IMR-90 (cell line): Measurements from ENCODE around the gene ASIC2. TPM values are rescaled to one million over a fixed set of nuclear protein-coding genes. Genes with fewer than 3 reads are reported as not detected.

ENCODE experiments used
- ATAC-seq: fragments of 200-7000 bp; cut with Tn5 transposase; 2 replicates; pipeline ENCODE4 v1.9.1; 2020; ENCODE audit warnings: low read depth, mild to moderate bottlenecking, moderate library complexity
- BruUV-seq: library from RNA; stranded (reverse); fragments of 400-500 nt; replicated peaks from 2 replicates; lab custom pipeline; 2021; lab: Mats Ljungman, UMichigan
- CTCF ChIA-PET: fragments of 300-600 bp; formaldehyde crosslinking; extraction: SDS; loops from one replicate; lab custom pipeline; 2021; ENCODE audit warnings: antibody characterized with exemption; lab: Yijun Ruan, JAX
- POLR2A ChIA-PET: fragments of 300-600 bp; sonication (Branson Sonifier 250); formaldehyde crosslinking; loops from one replicate; lab custom pipeline; 2022; ENCODE audit warnings: antibody characterized with exemption; ENCODE audit not compliant: unreplicated experiment; lab: Charles Lee
- DNase-seq: peaks from one replicate; pipeline ENCODE4 v3.0.0; 2013
- H2AFZ ChIP-seq: replicated peaks from 2 replicates; pipeline ENCODE3; 2013; ENCODE audit warnings: low read length, mild to moderate bottlenecking; ENCODE audit not compliant: poor library complexity
- H2AK5ac ChIP-seq: 2 replicates; pipeline ENCODE4 v1.6.1; 2013; ENCODE audit warnings: low read depth, low read length, inconsistent platforms
- H2AK9ac ChIP-seq: replicated peaks from 2 replicates; pipeline ENCODE3; 2013; ENCODE audit warnings: mild to moderate bottlenecking, low read depth, low read length, moderate library complexity; ENCODE audit not compliant: poor library complexity
- H2BK120ac ChIP-seq: 2 replicates; pipeline ENCODE4 v1.6.1; 2013; ENCODE audit warnings: low read depth, low read length, inconsistent platforms
- H2BK15ac ChIP-seq: 3 replicates; pipeline ENCODE4 v1.6.1; 2013; ENCODE audit warnings: low read depth, low read length, inconsistent platforms
- H2BK20ac ChIP-seq: 2 replicates; pipeline ENCODE4 v1.6.1; 2013; ENCODE audit warnings: low read depth, mild to moderate bottlenecking, inconsistent platforms, low read length, moderate library complexity
- H2BK5ac ChIP-seq: 2 replicates; pipeline ENCODE4 v1.6.1; 2013; ENCODE audit warnings: mild to moderate bottlenecking, low read depth, low read length, inconsistent platforms; ENCODE audit not compliant: poor library complexity, severe bottlenecking
- H3K14ac ChIP-seq: replicated peaks from 2 replicates; pipeline ENCODE4 v1.6.1; 2013; ENCODE audit warnings: low read depth, low read length, inconsistent platforms
- H3K18ac ChIP-seq: 2 replicates; pipeline ENCODE4 v1.6.1; 2013; ENCODE audit warnings: low read depth, low read length, control low read depth
- H3K23ac ChIP-seq: 2 replicates; pipeline ENCODE4 v1.6.1; 2013; ENCODE audit warnings: low read depth, low read length, inconsistent platforms
- H3K27ac ChIP-seq: 2 replicates; pipeline ENCODE4 v1.5.1; 2013; ENCODE audit warnings: mild to moderate bottlenecking, control low read depth, low read length; ENCODE audit not compliant: insufficient read depth
- H3K27me3 ChIP-seq: 2 replicates; pipeline ENCODE4 v1.6.1; 2013; ENCODE audit warnings: low read length; ENCODE audit not compliant: control insufficient read depth, insufficient read depth
- H3K36me3 ChIP-seq: 2 replicates; pipeline ENCODE4 v1.6.1; 2013; ENCODE audit warnings: low read length, mixed read lengths; ENCODE audit not compliant: control insufficient read depth, insufficient read depth
- H3K4ac ChIP-seq: 2 replicates; pipeline ENCODE4 v1.6.1; 2013; ENCODE audit warnings: low read depth, low read length, inconsistent platforms
- H3K4me1 ChIP-seq: 2 replicates; pipeline ENCODE4 v1.6.1; 2013; ENCODE audit warnings: low read length, mixed read lengths; ENCODE audit not compliant: control insufficient read depth, insufficient read depth
- H3K4me2 ChIP-seq: 2 replicates; pipeline ENCODE4 v1.6.1; 2013; ENCODE audit warnings: low read depth, mild to moderate bottlenecking, control low read depth, low read length, moderate library complexity
- H3K4me3 ChIP-seq: 2 replicates; pipeline ENCODE4 v1.5.1; 2013; ENCODE audit warnings: low read depth, mild to moderate bottlenecking, control low read depth, low read length, moderate library complexity; ENCODE audit not compliant: insufficient read depth
- H3K56ac ChIP-seq: 2 replicates; pipeline ENCODE4 v1.6.1; 2013; ENCODE audit warnings: low read length, inconsistent platforms; ENCODE audit not compliant: insufficient read depth; ENCODE audit errors: extremely low read depth
- H3K79me1 ChIP-seq, 2 experiments: 2 replicates each; pipeline ENCODE4 v1.6.1; 2013; ENCODE audit warnings: low read length in 2 of 2, inconsistent platforms in 1 of 2, low read depth in 1 of 2
- H3K9ac ChIP-seq: 2 replicates; pipeline ENCODE4 v1.6.1; 2013; ENCODE audit warnings: low read depth, low read length, control low read depth
- H3K9me1 ChIP-seq: 2 replicates; pipeline ENCODE4 v1.6.1; 2013; ENCODE audit warnings: low read length, inconsistent platforms; ENCODE audit not compliant: insufficient read depth
- H3K9me3 ChIP-seq: 2 replicates; pipeline ENCODE4 v1.6.1; 2013; ENCODE audit warnings: low read length; ENCODE audit not compliant: control insufficient read depth, insufficient read depth
- H4K20me1 ChIP-seq: 2 replicates; pipeline ENCODE4 v1.6.1; 2013; ENCODE audit warnings: low read length, inconsistent platforms; ENCODE audit not compliant: insufficient read depth
- H4K5ac ChIP-seq: 2 replicates; pipeline ENCODE4 v1.6.1; 2013; ENCODE audit warnings: mild to moderate bottlenecking, low read depth, low read length, control low read depth
- H4K8ac ChIP-seq, 2 experiments: 2 replicates each; pipeline ENCODE4 v1.6.1; 2013; ENCODE audit warnings: low read depth in 2 of 2, low read length in 2 of 2, control low read depth in 1 of 2, inconsistent platforms in 1 of 2
- H4K91ac ChIP-seq: 2 replicates; pipeline ENCODE4 v1.6.1; 2013; ENCODE audit warnings: low read depth, low read length, inconsistent platforms; ENCODE audit not compliant: insufficient read depth
- BHLHE40 ChIP-seq: fragments of 150-350 bp; IDR thresholded peaks from 2 replicates; pipeline ENCODE4 v1.6.1; 2016; ENCODE audit warnings: mild to moderate bottlenecking, low read depth, low read length
- CEBPB ChIP-seq: IDR thresholded peaks from 2 replicates; pipeline ENCODE4 v1.6.1; 2012; ENCODE audit warnings: low read depth, low read length, improper control_type of control experiment
- CHD1 ChIP-seq: IDR thresholded peaks from 2 replicates; pipeline ENCODE4 v1.6.1; 2012; ENCODE audit warnings: low read depth, low read length, improper control_type of control experiment
- CTCF ChIP-seq: conservative IDR thresholded peaks from 2 replicates; pipeline ENCODE4 v1.5.1; 2012; ENCODE audit warnings: mild to moderate bottlenecking, low read depth, low read length, improper control_type of control experiment
- ELK1 ChIP-seq: fragments of 150-350 bp; IDR thresholded peaks from 2 replicates; pipeline ENCODE4 v1.6.1; 2016; ENCODE audit warnings: low read depth, mild to moderate bottlenecking, low read length, moderate library complexity, borderline replicate concordance
- FOS ChIP-seq: fragments of 150-350 bp; IDR thresholded peaks from 2 replicates; pipeline ENCODE4 v1.6.1; 2016; ENCODE audit warnings: low read depth, low read length
- MAFK ChIP-seq: IDR thresholded peaks from 2 replicates; pipeline ENCODE4 v1.6.1; 2012; ENCODE audit warnings: low read depth, low read length, improper control_type of control experiment
- MAZ ChIP-seq: IDR thresholded peaks from 2 replicates; pipeline ENCODE4 v1.6.1; 2012; ENCODE audit warnings: low read depth, mild to moderate bottlenecking, low read length, improper control_type of control experiment, moderate library complexity, borderline replicate concordance
- MXI1 ChIP-seq: IDR thresholded peaks from 2 replicates; pipeline ENCODE4 v1.6.1; 2012; ENCODE audit warnings: low read depth, mild to moderate bottlenecking, low read length, moderate library complexity, borderline replicate concordance
- NFE2L2 ChIP-seq: fragments of 150-350 bp; IDR thresholded peaks from 2 replicates; pipeline ENCODE4 v1.6.1; 2016; ENCODE audit warnings: low read depth, mild to moderate bottlenecking, low read length
- POLR2A ChIP-seq: IDR thresholded peaks from 2 replicates; pipeline ENCODE4 v1.6.1; 2012; ENCODE audit warnings: mild to moderate bottlenecking, low read depth, low read length
- RAD21 ChIP-seq: IDR thresholded peaks from 2 replicates; pipeline ENCODE4 v1.6.1; 2012; ENCODE audit warnings: low read length, improper control_type of control experiment
- RCOR1 ChIP-seq: IDR thresholded peaks from 2 replicates; pipeline ENCODE4 v1.6.1; 2012; ENCODE audit warnings: mild to moderate bottlenecking, low read length, improper control_type of control experiment; ENCODE audit not compliant: insufficient replicate concordance
- RFX5 ChIP-seq: IDR thresholded peaks from 2 replicates; pipeline ENCODE4 v1.8.0; 2012; ENCODE audit warnings: low read depth, mild to moderate bottlenecking, low read length, moderate library complexity
- SMC3 ChIP-seq: fragments of 150-350 bp; IDR thresholded peaks from 2 replicates; pipeline ENCODE4 v1.6.1; 2016; ENCODE audit warnings: low read depth, mild to moderate bottlenecking, antibody characterized with exemption, low read length, moderate library complexity
- USF2 ChIP-seq: fragments of 150-350 bp; IDR thresholded peaks from 2 replicates; pipeline ENCODE4 v1.6.1; 2017; ENCODE audit warnings: mild to moderate bottlenecking, antibody characterized with exemption, low read length, low read depth
- WGBS, 2 experiments: methylation state at CpG; one replicate each; pipeline versions ENCODE4 v1.1.5 to v1.1.7; 2013; ENCODE audit warnings: missing lambda C conversion rate in 2 of 2; ENCODE audit not compliant: insufficient read length in 1 of 2; ENCODE audit errors: extremely low coverage in 2 of 2; 5-methylcytosine and 5-hydroxymethylcytosine counted together
- dilution Hi-C: fragments of 300-500 bp; cut with HindIII; formaldehyde crosslinking; loops from one replicate; pipeline ENCODE4 v1.14.3; 2018; ENCODE audit warnings: low sequenced_read_pairs; ENCODE audit not compliant: unreplicated experiment
- in situ Hi-C: fragments of 300-500 bp; cut with MboI; formaldehyde crosslinking; loops from 3 replicates; pipeline ENCODE4 v1.14.3; 2019; ENCODE audit warnings: low sequenced_read_pairs, inconsistent platforms, mixed read lengths
- intact Hi-C: fragments of 100-400 bp; cut with micrococcal nuclease; formaldehyde crosslinking; loops from 2 replicates; pipeline ENCODE4 v1.10.0; 2022
- polyA plus RNA-seq, 3 experiments: library from polyadenylated mRNA; depleted of rRNA; stranded (reverse); fragments of >200 nt; gene quantifications; 2 replicates each; pipeline ENCODE4 v1.2.3, GENCODE V29; 2012; ENCODE audit warnings: low replicate concordance in 1 of 3
- total RNA-seq: library from RNA; depleted of rRNA; stranded (reverse); fragments of >200 nt; gene quantifications from 2 replicates; pipeline ENCODE4 v1.2.3, GENCODE V29; 2012

The ASIC2 gene
- total and polyA plus RNA-seq, 2 of the 4 experiments (the other 2 are of a cell fraction): under 0.01 to 0.15 TPM

GRCh38 chr17:33294994-33295393 lies 1.9 kb upstream of the ASIC2 start:
- TF ChIP-seq USF2 (no peak), MXI1 (no peak), FOS (no peak), POLR2A (no peak), RAD21 (no peak), MAFK (no peak), BHLHE40 (no peak), CEBPB (no peak), RFX5 (no peak), RCOR1 (no peak), MAZ (no peak), SMC3 (no peak), ELK1 (no peak), CHD1 (no peak), NFE2L2 (no peak), CTCF (no peak)
- no CpG with 5 or more reads among the region's 1 CpG for WGBS, 2 experiments
- Histone ChIP-seq H2BK120ac (no peak overlapping the region), H3K14ac (no peak overlapping the region), H3K9me3 (peaks cover 4% of the 10 kb centered on the region; the same call in 1 of the 2 replicates), H3K27ac (no peak overlapping the region), H2AK5ac (no peak overlapping the region), H3K56ac (no peak overlapping the region), H3K23ac (no peak overlapping the region), H4K20me1 (no peaks in the 10 kb centered on the region), H3K27me3 (peaks cover 23% of the 10 kb centered on the region), H4K5ac (no peak overlapping the region), H4K91ac (no peak overlapping the region), H3K18ac (no peak overlapping the region), H3K36me3 (no peaks in the 10 kb centered on the region), H2AK9ac (no peak overlapping the region), H2BK20ac (no peak overlapping the region), H4K8ac (no peak overlapping the region), H2AFZ (no peak overlapping the region), H2BK5ac (no peak overlapping the region), H3K9me1 (no peaks in the 10 kb centered on the region; the same call in 1 of the 2 replicates), H2BK15ac (no peak overlapping the region), H3K4me1 (no peaks in the 10 kb centered on the region; the same call in 1 of the 2 replicates), H3K4ac (no peak overlapping the region), H3K79me1 (no peaks in the 10 kb centered on the region), H3K9ac (no peak overlapping the region), H3K4me2 (no peak overlapping the region), H3K4me3 (no peak overlapping the region)
- DNase-seq: no peak
- no TSS peak for BruUV-seq
- dilution Hi-C loops: no loop called here
- in situ Hi-C loops: no loop called here
- no peak for ATAC-seq
- CTCF ChIA-PET: no interaction called here
- POLR2A ChIA-PET: no interaction called here
- intact Hi-C loops: loop anchor here (5.0 to 10.0 kb wide), 2 partner anchors 78 to 120 kb away; no protein-coding TSS in a partner anchor
